GM18508 (cell line): ENCODE data around the gene ZBTB1.
"Not testable (repeated sequence)": the region's sequence is repeated elsewhere in the genome, so short reads cannot be mapped to it uniquely, and the experiment has no call there.

Experiments
- ATAC-seq: cut with Tn5 transposase; IDR thresholded peaks from one replicate; pipeline ENCODE4 v1.9.1; 2021; ENCODE audit warnings: moderate number of reproducible peaks; ENCODE audit not compliant: insufficient read depth, unreplicated experiment

Gene ZBTB1

DNA sequence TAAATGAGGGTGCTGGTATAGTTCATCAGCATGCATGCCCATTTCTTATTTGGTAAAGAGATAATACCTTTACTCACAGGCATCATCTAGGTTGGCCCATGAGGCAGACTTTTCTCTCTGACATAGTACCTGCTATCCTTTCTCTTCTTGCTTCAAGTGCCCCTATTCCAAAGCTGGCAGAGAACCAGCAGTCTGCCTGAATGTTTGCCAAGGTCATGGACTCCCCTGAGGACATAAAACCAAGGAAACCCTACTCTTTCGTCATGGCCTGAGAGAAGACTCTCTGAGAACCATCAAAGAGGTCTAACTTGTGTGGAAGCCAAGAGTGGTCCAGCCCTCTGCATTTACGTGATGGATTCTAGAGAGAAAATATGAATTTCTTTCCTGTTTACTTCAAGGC lies 57.1 kb downstream of the ZBTB1 start:
- no peak for ATAC-seq

DNA sequence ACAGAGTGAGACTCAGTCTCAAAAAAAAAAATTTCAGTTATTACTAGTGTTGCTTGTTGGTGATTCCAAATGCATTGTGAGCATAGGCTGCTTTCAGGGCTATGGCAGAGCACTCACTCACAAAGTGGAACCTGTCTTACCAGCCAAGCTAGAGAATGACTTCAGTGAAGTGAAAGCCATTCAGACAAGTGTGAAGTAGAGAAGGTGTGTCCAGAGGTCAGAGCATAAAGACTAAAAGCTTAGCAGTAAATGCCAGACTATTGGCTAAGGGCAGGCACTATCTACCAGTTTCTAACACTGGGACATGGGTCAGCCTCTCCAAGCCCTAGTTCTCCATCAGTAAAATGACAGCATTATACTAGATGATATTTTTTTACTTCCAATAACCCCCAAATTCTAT lies 57.9 kb downstream of the ZBTB1 start:
- ATAC-seq = no peak

DNA sequence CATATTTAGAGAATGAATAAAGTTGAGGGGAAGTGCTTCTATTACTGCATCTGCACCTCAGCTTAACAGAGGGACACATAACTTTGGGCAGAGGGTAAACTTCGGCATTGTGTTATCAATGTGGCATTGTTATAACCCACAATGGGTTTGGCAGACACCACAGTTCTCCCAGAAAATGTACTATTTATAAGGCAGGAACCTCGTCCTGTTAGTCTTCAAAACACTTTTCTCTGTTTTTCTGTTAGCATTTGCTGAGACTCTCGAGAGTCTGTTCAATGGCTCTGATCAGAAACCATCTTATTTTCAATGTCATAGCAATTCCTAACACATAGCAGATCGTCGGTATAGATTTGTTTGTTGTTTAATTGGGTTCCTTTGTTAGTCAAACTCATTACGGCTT lies 59.1 kb downstream of the ZBTB1 start:
- ATAC-seq = no peak

DNA sequence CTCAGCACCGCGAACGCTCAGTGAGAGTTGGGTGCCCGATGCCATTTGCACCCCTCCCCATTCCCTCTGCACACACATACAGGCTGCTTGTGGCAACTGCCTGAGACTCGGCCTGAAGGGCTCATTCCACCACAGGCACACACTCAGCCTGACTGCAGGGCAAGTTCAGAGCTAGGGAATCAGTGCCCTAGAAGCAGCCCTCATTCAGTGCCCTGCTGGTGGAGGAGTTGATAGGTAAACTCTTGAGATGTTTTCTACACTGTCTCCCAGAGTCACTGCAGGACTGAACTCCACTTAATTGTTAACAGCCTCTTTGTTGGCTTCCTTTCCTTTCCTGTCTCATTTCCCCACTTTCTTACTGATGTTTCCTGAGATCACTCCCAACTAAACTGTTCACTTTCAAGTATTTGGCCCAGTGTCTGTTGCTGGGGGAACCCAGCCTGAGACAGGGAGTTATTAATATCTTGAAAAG lies 62.1 kb downstream of the ZBTB1 start:
- ATAC-seq = no peak

DNA sequence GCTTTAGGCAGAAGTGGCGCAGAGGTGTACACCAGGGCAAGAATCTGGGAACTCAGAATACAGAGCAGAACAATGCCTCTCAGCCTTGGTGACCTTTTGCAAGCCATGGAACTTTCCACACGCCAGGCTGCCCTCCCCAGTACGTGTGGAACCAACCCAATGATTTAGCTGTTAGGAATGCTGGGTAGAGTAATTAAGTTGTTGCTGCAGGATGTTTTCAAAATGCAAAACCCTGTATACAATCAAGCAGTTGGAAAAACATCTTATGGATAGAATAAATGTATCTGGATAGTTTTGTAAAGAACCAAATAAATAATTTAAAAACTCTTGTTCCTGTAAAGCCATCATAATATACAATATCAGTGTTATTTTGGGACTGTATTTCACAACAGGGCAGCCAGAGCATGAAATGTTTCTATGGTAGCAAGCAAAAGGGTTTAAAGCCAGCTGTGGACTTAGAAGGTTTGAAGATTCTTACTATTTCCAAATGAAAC lies 64.6 kb downstream of the ZBTB1 start:
- no peak for ATAC-seq

DNA sequence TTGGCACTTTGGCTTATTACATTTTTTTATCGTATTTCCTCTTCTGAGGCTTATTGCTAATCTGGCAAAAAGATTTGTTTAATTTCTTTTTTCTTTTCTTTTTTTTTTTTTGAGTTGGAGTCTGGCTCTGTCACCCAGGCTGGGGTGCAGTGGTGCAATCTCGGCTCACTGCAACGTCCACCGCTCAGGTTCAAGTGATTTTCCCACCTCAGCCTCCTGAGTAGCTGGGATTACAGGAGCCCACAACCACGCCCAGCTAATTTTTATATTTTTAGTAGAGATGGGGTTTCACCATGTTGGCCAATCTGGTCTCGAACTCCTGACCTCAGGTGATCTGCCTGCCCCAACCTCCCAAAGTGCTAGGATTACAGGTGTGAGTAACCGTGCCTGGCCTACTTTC lies 65.1 kb downstream of the ZBTB1 start:
- ATAC-seq = not testable (repeated sequence)

DNA sequence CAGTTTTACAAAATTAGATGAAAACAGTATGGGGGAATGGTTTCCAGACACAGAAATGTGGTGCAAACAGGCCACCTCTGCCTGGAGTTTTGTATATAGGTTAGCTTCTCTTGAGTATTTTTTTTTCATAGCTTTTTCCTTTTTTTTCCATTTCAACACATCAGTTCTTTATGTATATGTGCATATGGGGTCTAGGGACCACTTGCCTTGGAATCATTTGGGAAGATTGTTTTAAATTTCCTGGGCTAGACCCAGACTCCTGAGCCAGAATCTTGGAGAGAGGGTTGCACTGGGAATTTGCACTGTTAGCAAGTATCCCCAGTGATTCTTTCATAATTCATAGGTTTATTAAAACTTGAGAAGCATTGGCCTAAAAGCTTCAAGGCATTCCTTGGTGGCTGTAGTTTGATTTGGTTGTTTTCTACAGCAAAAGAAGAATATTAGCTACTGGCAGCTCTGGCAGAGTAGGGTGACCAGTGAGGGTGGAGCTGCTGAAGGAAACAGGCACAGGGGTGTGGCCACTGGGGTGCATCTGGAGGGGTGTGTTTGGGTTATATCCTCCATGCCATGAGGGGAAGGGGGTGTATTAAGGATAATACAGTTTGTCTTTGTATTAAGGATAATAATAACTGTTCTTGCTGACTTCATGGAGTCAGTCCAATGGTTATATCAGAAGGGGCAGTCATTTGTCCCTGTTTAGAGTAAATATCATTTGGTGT lies 68.0 kb downstream of the ZBTB1 start:
- ATAC-seq = no peak

DNA sequence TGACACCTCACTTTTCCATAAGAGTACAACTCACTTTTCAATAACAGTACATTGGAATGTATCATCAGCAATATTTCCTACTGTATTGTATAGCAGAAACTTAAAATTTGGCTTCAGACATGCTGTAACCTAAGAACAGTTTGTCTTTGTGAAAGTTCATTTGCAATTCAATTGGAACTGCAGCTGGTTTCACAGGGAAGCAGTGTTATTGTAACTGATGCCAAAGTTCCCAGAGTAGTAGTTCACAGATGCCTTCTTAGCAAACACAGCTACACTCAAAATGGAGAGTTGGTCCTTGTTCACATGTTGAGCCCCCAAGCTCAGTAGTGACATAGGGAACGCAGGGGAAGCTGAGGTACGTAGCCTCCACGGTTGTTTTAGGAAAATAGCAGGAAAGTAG lies 68.5 kb downstream of the ZBTB1 start:
- ATAC-seq = no peak
